ENCODE measurements around the gene E2F2.
A peak's percentile ranks its signal among the peaks of the same experiment; 100 is the strongest.
"Not testable (repeated sequence)": the region's sequence is repeated elsewhere in the genome, so short reads cannot be mapped to it uniquely, and the experiment has no call there.

The E2F2 gene

DNA sequence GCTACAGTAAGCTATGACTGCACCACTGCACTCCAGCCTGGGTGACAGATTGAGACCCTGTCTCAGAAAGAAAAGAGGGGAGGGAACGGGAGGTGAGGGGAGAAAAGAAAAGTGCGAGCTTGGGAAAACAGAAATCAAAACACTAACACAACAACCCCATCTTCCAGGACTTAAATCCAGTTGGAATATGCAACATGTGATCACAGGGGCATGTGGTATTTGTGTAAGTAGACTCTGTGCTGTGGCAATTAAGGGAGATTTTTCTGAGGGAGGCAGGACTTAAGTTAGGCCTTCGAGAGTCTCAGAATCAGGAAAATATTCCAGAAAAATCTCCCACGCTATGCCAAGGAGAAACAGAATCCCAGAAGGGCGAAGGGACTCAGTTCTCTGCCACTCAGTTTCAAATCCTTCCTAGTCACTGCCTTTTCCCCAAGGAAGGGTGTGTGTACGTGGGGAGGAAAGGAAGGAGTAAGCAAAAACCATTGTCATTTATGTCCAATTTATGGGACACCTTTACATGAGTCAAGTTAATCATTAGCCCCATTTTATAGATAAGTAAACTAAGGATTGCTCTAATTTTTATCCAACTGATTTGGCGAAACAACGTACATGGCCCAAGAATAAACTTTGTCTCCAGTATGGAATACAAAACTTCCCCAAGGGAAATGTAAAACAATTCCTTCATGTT lies 16.0 kb upstream of the E2F2 start:
- DNase-seq (ENCODE audit: low read depth), result no peak

DNA sequence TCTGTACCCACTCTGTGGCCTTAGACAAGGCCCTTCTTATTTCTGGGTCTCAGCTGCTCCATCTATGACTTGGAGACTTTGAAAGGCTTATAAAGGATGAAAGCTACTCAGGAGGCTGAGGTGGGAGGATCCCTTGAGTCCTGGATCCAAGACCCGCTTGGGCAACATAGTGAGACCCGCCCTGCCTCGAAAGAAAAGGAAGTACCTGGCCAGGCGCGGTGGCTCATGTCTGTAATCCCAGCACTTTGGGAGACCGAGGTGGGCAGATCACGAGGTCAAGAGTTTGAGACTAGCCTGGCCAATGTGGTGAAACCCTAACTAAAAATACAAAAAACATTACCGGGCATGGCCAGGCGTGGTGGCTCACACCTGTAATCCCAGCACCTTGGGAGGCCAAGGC lies 14.8 kb upstream of the E2F2 start:
- no peak for DNase-seq (ENCODE audit: low read depth)

DNA sequence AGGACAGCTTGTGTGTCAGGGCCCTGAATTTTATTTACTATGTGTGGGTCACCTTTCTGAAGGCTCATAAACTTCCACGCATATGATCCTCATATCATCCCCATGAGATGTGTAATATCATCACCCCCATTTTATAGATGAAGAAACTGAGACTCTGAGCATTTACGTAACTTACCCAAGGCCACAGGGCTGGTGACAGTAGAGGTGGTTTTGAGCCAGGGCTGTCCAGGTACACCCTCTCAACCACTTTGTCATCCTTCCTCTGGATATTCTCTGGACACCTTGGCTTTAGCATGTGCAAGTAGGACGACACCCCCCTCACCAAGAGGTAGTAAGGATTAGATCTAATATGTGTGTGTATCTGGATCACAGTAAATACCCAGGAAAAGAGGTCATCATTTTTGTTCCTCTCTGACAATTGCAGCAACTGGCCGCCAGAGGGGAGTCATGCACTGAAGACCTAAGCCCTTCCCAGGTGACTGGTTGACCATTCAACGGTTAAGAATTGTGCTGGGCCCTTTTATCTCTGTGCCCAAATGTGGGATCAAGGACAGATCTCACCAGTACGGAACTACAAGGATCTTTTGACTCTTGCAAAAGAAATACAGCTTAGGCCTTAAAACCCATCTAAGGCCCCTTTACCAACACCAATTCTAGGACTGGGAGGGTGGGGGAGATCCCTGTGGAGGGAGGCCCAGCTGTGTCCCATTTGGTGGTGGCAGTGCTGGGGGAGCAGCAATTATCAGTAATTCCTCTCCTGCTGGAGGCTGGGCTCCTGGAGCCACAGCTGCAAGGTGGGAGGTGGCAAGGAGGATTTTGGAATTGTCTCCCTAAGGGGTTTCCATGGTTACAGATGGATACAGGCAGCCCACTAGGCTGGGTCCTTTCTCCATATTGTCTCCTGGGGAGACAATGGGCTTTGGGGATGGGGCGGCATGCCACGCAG lies 13.7 kb upstream of the E2F2 start:
- DNase-seq (ENCODE audit: low read depth), result peak; percentile 68

DNA sequence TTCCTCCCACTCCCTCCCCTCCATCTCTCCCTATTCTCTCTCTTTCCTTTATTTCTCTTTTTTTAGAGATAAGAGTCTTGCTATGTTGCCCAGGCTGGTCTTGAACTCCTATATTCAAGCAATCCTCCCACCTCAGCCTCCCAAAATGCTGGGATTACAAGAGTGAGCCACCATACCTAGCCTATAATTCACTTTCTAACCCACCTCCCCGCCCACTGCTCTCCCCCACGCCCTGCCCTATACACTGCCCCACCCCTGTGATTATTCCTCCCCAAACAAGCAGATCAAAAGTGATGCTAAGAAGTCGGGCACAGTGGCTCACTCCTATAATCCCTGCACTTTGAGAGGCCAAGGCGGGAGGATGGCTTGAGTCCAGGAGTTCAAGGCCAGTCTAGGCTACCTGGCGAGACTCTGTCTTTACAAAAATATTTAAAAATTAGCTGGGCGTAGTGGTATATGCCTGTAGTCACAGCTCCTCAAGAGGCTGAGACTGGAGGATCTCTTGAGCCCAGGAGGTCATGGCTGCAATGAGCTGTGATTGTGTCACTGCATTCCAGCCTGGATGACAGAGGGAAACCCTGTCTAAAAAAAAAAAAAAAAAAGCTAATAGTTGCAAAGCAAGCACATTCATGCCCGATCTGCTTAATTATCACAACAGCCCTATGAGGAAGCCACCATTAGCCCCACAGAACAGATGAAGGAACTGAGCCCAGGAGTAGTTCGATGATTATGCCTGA lies 12.8 kb upstream of the E2F2 start:
- DNase-seq (ENCODE audit: low read depth), result no peak

DNA sequence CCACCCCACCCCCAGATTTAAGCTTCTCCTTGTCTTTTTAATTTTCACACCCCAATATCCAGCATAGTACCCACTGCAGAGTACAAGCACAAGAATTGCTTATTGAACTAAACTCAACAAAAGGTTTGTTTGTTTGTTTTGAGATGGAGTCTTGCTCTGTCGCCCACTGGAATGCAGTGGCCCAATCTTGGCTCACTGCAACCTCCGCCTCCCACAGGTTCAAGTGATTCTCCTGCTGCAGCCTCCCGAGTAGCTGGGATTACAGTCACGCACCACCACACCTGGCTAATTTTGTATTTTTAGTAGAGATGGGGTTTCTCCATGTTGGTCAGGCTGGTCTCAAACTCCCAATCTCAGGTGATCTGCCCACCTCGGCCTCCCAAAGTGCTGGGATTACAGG lies 11.9 kb upstream of the E2F2 start:
- not testable (repeated sequence) for DNase-seq (ENCODE audit: low read depth)

DNA sequence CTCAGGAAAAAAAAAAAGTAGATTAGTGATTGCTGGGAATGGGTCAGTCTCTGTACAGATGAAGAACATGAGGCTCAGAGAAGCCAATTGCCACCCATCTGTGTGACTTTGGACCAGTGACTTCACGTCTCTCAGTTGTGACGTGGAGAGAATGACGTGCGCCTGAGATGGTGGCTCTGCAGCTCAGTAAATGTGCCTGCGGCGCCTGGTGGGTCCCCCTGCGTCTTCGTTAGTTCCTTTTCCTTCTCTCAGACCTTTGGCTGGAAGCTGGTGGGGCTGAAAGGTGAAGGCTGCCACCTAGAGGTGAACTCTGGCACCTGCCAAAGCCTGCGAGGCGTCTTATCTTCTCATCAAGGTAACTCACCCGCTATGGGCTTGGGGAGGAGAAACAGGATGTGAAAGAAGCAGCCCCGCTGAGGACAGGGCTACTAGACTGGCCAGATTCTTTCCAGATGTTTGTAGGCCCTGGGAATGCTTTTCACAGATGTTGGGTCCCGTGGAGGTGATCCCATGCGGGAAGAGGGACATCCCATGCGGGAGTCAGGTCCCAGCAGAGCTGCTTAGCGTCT lies 8.7 kb upstream of the E2F2 start:
- peak; percentile 83 for DNase-seq (ENCODE audit: low read depth)

DNA sequence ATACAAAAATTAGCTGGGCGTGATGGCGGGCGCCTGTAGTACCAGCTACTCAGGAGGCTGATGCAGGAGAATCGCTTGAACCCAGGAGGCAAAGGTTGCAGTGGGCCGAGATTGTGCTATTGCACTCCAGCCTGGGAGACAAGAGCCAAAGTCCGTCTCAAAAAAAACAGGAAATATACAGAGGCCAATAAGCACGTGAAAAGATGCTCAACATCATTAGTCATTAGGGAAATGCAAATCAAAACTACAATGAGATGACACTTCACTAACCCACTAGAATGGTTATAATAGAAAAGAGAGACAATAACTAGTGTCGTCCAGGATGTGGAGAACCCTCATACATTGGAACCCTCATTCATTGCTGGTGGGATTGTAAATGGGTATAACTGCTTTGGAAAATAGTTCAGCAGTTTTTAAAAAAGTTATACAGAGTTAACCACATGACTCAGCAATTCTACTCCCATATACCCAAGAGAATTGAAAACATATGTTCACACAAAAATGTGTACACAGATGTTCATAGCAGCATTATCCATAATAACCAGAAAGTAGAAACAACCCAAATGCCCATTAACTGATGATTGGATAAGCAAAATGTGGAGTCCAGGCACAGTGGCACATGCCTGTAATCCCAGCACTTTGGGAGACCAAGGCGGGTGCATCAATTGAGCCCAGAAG lies 6.4 kb upstream of the E2F2 start:
- DNase-seq (ENCODE audit: low read depth), result peak; percentile 64

DNA sequence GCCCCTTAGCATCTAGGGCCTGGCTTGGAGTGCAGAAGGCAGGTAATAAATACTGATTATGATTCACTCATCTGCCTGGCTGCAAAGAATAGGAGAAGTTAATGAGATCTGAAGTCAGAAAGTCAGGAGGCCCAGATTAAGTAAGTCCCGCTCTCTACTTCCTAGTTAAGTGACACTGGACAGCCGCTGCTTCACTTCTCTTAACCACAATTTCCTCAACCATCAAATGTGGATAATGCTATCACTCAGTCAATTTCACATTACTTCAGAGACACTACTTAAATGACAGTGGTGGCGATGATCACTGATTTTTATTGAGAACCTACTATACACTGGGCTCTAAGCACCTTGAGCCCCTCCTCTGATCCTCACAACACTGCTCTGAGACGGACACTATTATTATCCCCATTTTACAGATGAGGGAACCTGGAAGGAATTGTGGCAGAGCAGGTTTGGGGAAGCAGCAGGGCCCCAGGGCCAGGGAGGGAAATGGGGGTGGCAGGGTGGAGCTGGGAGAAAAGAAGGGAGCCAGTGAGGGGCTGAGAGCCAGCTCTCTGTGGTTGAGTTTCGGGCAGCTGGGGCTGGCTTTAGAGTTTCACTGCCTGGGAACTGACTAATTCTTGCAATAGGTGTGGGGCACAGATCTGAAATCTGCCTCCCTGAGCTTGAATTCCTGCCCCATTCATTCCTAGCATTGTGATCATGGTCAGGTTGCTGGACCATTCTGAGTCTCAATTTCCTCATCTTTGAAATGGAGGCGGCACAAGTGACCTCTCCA lies 2.4 kb upstream of the E2F2 start:
- DNase-seq (ENCODE audit: low read depth), result no peak

DNA sequence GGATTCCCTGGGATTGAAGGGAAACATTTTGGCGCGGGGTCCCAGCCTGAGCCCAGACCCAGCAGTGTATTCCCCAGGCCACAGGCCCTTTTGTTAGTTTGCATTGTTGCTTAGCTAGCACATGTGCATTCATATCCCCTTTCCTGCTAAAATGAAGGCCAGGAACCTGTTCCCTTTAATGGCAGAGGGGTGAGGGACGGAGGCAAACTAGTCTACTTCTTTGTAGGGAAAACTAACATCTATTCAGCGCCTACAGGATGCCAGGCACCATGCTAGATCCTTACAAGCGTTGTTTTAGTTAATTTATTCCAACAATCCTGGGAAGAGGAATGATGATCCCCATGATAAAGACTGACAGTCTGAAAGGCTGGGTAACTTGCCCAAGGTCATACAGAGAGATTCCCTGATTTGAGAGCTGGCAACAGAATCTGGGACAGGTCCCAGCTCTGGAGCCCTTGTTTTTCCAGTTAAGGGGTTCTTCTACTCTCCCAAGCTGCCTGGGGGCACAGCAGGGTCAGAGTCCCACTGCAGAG lies 595 bp upstream of the E2F2 start:
- no peak for DNase-seq (ENCODE audit: low read depth)

DNA sequence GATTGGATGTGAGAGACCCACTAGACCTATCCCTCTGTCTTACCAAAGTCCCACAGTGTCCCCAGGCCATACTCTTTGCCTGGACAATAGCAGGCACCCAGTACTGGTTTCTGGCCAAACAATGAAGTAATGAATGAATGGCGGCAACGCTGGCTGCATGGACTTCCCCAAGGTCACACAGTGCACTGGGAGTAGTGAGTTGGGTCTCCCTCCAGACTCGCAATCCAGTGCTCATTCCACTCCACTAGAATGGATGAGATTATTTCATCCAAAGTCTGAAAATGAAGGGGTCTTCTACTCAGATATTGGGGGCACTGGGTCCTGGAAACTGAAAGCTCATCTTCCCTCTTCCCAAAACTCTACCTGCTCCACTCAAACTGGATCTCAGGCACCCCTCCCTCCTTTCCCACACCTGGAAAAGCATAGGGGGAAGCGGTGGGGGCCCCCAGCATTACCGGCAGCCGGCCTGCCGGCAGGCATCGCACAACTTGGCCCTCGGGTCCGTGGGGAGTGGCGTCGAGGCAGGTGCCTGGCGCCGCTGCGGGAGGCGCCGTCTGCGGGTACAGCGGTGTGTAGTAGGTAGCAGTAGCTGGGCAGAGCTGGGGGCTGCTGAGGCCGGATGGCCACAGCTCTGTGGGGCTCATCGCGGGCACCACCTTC lies 816 bp downstream of the E2F2 start:
- no peak for DNase-seq (ENCODE audit: low read depth)

DNA sequence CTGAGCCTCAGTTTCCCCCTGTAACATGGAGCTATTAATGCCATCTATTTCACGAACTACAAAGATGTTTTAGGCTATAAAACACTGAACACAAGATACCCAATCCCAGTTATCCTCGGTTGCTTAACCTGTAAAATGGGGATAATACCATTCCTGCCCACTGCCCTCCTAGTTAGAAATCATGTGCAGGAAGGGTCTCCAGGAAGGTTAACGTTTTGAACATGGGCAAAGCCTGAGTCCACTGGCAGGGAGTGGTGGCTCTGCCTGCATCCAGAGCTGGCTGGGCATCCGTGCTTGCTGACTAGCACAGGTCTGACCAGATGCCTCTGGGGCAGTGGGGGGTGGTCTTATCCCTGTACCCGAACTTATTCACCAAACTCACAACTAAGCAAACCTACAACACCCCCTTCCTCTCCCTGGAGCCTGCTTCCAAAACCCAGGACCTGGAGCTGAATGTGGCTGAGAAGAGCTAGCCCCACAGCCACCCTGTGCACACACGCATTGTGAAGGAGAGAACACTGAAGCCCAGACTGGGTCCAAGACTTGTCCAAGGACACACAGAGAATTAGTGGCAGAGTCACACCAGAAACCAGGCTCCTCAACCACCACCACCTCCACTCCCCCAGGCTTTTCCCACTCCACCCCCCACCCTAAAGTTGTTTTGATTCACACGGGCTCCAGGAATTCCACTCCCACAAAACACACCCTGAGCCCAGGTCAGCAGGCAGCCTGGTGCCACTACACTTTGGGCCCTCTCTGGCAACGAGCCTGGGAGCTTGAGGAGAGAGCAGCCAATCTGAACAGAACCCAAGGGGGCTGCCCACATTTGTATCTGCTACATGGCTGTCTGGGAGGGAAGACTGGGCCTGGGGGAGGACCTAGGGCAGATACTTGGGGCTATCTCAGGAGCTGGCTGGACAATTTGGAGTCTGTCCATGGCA lies 1.6 kb downstream of the E2F2 start:
- no peak for DNase-seq (ENCODE audit: low read depth)

DNA sequence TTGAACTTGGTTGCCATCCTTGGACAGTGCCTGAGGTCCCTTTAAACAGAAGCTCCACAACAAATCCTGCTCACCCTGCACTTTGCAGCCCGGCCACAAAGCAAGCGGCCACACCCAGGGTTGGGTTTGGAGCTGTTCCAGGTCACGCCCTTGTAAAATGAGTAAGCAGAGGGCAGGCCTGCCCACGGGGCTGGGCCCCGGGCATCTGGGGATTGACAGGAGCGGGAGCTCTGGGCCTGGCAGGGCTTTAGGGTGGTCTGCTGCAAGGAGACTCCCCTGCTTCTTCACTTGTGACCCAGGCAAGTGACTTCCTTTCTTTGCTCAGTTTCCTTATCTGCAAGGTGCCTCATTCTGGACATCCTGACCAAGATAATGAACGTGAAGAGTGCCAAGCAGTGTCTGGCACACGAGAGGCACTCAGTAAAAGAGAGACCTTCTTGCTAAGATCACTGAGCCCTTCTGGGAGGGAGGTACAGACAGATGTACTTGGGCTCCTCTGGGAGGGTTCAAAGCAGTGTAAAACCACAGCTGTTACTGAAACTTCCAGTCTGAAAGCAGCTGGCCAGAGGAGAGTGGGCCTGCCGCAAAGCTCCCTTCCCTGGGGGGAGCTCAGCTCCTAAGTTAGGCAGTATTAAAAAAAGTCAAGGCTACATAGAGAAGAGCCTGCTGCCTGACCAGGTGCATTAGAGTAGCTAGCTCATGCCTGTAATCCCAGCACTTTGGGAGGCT lies 2.6 kb downstream of the E2F2 start:
- DNase-seq (ENCODE audit: low read depth), result peak; percentile 78

DNA sequence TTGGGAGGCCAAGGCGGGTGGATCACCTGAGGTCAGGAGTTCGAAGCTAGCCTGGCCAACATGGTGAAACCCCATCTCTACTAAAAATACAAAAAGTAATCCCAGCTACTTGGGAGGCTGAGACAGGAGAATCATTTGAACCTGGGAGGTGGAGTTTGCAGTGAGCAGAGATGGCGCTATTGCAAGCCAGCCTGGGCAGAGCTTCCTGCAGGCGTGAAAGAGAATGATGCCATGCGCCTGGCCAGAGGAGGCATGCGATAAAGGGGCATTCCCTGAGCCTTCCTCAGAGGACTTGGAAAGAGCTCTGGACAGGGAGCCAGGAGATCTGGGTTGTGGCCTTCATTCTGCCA lies 3.2 kb downstream of the E2F2 start:
- no peak for DNase-seq (ENCODE audit: low read depth)

DNA sequence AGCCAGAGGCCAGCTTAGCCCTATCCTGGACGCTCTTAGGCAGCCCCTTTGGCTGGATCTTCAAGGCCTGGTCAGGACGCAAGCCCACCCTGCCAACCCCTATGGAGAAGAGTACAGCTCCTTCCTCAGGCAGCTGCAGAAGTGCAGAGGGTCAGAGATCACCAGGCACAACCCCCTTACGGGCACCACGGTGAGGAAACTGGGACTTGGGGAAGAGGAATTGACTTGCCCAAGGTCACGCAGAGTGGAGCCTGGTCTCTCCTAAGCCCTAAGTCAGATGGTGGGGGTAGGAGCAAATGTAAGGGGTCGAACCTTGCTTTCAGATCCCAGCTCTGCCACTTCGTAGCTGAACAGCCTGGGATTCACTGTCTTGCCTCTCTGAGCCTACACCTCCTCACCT lies 3.7 kb downstream of the E2F2 start:
- DNase-seq (ENCODE audit: low read depth), result no peak

DNA sequence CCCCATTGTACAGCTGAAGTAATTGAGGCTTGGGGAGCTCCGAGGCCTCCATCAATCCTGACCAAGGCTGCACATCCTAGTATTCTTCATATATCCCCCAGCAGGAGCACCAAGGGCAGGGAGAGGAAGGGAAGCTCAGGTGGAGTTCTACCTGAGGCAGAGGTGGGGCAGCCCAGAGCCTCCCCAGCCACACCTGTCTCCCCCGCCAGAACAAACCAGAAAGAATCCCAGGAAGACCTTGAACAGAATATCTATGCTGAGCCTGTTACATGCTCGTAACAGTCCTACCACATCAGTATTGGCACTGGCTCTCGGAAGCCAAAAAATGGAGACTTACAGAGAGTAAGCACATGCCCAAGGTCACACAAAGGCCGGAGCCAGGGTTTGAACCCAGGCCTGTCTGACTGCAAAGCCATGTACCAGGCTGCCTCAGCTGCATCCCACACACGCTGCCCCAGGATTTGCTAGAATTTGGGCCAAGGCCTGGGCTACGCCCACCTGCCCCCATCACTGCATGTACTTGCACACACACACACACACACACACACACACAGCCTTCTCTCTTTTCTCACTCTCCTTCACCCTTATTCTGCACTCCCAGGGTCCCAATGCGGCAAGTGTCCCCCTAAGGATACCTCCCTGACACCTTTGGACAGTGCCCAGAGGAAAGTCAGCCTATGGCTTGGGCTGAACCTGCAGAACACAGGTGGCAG lies 4.5 kb downstream of the E2F2 start:
- DNase-seq (ENCODE audit: low read depth), result no peak

DNA sequence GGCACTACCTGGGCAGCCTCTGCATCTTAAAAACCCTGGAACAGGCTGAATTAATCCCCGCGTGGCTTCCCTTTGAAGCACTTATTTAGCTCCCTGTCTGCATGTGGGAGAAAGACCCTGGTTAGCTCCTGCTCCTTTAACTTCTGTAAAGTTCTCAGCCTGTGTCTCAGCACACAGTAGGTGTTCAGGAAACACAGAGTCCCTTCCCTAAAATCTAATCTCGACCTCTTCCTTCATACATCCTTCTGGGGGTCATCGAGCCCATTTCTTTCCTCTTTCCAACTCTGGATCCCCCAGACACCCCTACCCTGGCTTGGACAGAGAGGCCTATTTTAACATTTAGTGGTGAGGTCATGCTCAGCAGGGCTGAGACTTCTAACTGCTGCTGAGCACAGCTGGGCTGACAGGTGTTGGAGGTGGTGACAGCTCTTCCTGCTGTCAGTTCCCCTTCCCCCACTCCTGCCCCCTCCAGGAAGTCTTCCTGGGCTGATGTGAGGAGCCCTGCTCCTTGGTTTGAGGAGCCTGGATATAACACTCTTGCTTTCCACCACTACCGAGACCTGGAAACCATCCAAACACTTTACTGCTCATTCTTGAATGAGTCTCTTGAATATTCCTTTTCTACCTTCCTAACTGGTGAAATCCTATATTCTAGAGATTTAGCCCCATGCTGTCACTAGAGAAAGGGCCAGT lies 5.3 kb downstream of the E2F2 start:
- no peak for DNase-seq (ENCODE audit: low read depth)

DNA sequence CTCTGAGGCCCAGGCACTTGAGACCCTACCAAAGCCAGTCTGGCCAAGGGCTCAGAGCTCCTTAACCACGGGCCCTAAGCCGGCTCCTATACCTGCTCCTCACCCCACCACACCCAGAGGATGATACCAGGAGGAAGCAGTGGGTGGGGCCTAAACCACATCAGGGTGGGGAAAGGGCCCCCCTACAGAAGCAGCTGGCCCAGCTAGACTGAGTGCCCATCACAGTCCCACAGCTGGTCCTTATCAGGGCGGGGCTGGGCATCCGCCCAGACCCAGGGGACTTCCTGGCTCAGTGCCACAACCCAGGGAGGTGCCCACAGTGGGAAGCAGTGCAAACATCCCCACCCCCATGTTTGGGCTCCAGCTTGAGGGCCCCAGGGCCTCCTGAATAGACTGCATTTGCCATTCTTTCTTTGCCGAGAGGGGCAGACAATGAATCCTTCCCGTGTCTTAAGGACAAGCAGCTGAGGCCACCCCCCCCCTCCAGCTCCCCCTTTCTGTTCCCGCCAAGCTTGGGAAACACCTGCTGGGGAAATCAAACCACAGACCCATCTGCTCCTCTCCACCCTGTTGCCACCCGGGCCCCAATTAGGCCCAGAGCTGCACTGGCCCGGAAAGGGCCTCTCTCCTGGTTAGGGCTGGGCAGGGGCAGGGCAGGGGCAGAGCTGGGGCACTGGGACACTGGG lies 6.2 kb downstream of the E2F2 start:
- no peak for DNase-seq (ENCODE audit: low read depth)

All from fibroblast of gingiva (primary cell).